Erythroblast (primary cell): ENCODE results near the gene TMEM94.

Experiments
- GATA1 ChIP-seq: IDR thresholded peaks from 2 replicates; pipeline ENCODE4 v1.6.1; 2011; ENCODE audit warnings: low read depth, mild to moderate bottlenecking, control low read depth, low read length, moderate library complexity
- POLR2A ChIP-seq: IDR thresholded peaks from 2 replicates; pipeline ENCODE4 v1.6.1; 2011; ENCODE audit warnings: mild to moderate bottlenecking, low read length

- TF ChIP-seq POLR2A (no peak), GATA1 (no peak)
These were observed 84.6 kb downstream of the TMEM94 start for GRCh38 chr17:75540923-75541503.
